ENCODE data around the gene CSTB.

Gene CSTB

DNA sequence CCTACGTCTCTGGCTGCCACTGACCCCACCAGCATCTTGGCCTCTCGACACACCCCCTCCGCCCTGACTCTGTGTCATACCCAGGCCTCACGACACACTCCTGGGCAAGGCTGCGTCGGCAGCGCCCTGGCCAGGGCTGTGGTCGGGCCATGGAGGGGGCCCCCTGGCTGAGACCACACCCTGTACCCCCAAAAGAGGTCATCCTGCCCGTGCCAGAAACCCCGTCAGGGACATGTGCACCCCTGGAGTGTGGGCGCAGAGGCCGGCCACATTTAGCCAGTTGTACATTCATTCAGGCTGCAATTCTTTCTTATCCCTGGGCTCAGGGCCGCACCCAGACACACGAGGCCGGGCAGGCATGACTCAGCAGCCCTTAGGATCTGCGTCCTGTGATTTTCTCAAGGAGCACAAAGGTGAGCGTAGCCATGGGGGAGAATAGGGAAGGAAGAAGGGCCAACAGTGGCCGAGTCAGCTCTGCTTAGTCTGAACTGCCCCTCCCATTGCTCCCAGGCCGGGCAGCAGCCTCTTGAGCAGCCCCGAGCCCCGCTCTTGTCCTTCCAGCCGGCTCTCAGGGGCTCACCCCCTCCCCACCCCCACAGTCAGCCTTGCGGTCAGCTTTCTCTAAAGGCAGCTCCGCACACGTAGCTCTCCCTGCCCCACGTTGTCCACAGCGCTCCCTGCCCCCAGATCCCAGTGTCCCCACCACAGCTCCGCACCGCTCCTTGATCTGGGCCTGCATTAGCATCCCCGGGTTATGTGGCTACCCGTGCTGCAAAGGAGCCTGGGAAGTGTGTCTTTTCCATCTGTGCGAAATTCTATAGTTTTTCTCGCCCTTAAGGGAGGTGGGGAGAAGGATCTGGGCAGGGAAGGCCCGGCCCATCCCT is 7.9 kb downstream of the CSTB start:
- DNase-seq (ENCODE audit: low spot score), result no peak

DNA sequence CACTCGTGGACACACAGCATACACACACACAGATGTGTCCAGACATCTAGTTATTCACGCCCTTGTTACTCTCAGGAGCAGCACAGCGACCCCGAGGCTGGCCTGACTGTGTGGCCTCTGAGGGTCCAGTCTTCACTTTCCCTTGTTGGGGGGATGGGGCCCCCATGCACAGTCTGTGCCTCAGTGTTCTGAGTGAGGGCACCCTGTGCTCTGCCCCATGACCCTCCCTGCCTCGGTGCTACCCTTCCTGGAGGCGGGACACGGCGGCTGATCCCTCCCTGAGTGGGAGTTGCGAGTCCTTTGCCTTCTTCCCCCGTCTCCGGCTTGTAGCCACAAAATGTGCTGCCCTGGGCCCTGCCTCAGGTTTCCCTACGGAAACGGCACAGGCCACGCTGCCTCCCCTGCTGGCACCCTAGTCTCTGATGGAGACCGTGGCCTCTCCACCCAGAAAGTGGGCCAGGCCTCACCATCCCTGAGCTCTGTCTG is 8.6 kb downstream of the CSTB start:
- DNase-seq (ENCODE audit: low spot score), result no peak

DNA sequence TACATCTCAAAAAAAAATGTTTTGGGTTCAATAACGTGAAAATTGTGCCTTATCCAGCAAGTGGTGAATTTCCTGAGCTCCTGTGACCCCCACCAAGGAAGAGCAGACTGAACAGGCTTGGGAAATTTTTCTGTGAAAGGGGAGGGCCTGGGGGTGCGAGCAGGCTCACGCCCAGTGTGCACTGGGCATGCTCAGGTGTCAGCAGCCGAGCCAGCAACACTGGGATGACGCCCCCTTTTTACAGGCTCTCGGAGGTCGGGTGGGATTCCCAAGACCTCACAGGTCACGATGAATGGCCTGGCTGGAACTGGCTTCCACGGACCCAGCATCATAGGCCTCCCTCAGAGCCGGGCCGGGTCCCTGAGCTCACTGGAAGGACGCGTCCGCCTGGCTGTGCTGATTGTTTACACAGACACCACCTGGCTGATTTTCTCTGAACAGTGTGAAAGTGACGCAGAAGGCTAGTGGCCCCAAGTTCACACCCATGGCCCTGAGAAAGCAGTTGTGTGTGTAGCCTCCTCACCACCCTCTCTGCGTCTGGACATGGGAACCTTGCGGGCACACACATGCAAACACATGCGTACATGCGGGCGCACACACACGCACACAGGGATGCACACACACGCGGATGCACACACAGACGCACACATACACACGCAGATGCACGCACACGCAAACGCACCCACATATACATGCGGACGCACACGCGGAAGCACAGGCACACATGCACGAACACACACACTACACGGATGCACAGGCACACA is 9.2 kb downstream of the CSTB start:
- DNase-seq (ENCODE audit: low spot score), result no peak

- DNase-seq (ENCODE audit: low spot score), result no peak
Measured at GRCh38 chr21:43764576-43765495, 11.3 kb downstream of the CSTB start.

GRCh38 chr21:43763901-43764523 is 12.1 kb downstream of the CSTB start:
- no peak for DNase-seq (ENCODE audit: low spot score)

GRCh38 chr21:43762303-43763128 is 13.6 kb downstream of the CSTB start:
- DNase-seq (ENCODE audit: low spot score), result no peak

- DNase-seq (ENCODE audit: low spot score), result no peak
Measured at GRCh38 chr21:43761886-43762285, 14.2 kb downstream of the CSTB start.

DNA sequence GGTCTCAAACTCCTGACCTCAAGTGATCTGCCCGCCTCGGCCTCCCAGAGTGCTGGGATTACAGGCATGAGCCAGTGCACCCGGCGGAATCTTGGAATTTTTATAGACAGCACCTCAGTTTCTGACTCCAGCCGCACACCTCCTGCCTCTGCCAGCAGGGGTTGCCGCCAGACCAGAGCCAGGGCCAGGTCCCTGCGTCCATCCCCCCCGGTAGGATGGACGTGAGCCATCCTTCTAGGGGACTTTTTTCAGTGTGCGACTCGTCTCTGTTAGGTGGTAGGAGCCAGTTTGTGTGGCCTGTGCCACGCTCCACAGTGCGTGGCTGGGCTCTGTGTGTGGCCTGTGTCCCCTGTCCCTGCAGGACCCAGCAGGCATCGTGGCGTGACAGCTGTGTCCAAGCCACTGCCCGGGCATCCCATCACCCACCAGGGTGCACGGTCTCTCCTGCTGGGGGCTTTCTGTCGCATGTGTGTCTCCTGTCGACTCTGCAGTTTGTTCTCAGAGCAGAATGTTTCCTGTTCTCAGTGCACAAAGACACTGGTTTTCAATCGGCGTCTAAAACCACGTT is 15.6 kb downstream of the CSTB start:
- no peak for DNase-seq (ENCODE audit: low spot score)

DNA sequence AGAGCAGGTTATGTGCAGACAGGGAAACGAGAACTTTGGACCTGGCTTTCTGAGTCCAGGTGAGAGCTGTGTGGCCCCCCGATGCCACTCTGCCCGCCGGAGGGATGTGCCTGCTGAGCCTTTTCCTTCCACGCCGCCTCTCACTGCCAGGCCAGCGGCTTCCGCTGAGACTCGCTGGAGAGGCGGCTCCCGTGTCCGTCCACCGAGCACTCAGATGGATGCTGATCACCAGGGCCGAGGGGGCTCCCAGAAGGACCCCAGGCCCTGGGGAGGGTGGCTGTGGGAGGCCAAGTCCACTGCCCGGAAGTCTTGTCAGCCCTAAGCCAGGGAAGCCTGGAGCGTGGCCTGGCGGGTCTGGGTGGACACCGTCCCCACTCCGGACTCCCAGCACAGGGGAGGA is 16.5 kb downstream of the CSTB start:
- no peak for DNase-seq (ENCODE audit: low spot score)

- no peak for DNase-seq (ENCODE audit: low spot score)
Measured at GRCh38 chr21:43758811-43759210, 17.3 kb downstream of the CSTB start.

DNA sequence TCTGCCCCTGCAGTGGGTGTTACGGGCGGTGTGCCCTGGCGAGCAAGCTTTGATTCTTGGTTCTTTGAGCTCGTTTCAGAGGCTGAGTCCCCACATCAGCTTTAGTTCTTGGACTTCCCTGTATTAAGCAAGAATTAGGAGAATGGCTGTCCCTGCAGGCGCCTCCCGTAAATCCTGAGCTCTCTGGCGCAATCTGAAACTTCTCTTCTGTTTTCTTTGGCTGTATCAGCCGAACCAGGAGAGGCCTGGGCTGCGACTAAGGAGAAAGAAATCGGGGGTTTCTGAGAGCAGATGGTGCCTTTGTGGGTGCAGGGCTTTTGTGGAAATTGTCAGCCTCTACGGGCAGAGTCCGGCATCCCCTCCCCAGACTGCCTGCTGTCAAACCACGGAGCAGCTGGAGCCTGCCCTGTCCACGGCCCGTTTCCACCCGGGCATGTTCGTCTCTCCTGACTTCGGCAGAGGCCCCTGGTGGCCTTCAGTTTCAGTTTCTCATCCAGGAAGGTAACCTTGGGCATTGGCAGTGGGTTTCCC is 17.9 kb downstream of the CSTB start:
- no peak for DNase-seq (ENCODE audit: low spot score)

- no peak for DNase-seq (ENCODE audit: low spot score)
Measured at GRCh38 chr21:43757601-43758000, 18.5 kb downstream of the CSTB start.

DNA sequence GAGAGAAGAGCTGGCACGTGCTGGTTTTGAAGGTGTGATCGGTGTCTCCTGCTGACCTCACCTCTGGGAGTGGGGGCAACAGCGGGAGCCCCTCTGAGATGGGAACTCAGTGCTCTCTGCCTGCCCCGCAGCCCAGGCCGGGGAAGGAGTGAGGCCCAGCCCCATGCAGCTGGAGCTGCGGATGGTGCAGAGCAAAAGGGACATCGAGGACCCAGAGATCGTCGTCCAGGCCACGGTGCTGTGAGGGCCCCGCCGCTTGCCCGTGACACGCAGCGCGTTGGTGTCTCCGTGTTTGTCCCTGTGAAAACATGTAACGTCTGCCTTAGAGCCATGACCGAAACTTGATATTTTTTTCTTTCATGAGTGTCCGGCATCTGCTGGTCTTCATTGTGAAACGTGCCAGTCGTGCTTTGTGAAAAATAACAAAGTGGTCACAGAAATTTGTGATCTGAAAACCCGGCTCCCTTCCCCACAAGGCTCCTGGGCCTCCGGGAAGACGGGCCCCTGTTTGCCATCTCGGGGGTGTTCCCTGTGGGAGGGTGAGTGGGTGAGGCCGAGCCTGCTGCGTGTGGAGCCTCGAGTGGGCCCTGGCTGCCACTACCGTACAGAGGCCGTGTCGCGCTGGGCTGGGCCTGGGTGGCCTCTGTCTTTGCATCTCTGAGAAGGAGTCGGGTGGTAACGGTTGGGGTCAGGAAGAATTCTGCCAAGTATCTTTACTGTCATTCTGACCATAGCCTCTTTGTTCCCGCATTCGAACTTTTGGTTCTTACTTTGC is 20.1 kb downstream of the CSTB start:
- DNase-seq (ENCODE audit: low spot score), result no peak

DNA sequence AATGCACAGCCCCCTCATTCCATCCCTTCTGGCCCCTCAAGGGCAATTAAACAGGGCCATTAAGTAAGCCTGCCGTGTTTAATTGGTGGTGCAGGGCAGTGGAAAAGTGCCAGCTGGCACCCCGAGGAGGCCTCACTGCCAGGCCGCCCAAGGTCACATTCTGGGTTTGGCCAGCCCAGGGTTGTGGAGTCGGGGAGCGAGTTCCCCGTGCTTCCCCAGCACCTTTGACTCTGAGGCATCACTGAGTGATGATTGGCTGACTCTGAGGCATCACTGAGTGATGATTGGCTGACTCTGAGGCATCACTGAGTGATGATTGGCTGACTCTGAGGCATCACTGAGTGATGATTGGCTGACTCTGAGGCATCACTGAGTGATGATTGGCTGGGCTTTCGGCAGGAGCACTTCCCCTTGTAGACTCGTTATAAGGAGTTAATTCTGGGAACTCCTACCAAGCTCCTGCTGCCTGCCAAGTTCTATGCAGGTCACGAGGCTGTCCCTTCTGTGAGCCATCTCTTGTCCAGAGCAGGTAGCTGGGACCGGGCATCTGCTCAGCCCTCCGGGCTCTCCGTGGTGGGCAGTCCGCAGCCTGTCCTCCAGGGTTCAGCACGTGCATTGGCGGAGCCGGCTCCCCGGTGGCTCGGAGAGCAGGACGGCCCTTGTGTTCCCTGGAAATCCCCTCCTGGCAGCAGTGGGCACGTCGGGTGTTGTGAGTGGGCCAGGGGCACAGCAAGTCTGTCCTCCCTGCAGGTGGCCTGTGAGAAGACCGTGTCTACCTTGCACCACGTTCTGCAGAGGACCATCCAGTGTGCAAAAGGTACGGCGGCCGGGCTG is 20.9 kb downstream of the CSTB start:
- no peak for DNase-seq (ENCODE audit: low spot score)

GRCh38 chr21:43753439-43753799 is 22.7 kb downstream of the CSTB start:
- no peak for DNase-seq (ENCODE audit: low spot score)

DNA sequence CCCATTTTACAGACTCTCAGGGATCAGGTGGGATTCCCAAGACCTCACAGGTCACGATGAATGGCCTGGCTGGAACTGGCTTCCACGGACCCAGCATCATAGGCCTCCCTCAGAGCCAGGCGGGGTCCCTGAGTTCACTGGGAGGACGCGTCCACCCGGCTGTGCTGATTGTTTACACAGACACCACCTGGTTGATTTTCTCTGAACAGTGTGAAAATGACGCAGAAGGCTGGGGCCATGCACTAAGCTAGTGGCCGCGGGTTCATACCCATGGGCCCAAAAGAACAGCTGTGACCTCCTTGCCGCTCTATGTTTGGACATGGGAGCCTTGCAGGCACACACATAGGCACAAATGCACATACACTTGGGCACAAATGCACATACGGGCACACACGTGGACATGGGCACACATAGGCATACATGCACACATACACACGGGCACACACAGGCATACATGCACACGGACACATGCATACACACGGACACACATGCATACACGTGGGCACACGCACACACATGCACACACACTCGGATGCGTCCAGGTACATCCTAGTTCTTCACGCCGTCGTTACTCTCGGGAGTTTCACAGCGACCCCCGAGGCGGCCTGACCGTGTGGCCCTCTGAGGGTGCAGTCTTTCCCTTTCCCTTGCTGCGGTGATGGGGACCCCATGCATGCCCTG is 23.2 kb downstream of the CSTB start:
- DNase-seq (ENCODE audit: low spot score), result no peak

DNA sequence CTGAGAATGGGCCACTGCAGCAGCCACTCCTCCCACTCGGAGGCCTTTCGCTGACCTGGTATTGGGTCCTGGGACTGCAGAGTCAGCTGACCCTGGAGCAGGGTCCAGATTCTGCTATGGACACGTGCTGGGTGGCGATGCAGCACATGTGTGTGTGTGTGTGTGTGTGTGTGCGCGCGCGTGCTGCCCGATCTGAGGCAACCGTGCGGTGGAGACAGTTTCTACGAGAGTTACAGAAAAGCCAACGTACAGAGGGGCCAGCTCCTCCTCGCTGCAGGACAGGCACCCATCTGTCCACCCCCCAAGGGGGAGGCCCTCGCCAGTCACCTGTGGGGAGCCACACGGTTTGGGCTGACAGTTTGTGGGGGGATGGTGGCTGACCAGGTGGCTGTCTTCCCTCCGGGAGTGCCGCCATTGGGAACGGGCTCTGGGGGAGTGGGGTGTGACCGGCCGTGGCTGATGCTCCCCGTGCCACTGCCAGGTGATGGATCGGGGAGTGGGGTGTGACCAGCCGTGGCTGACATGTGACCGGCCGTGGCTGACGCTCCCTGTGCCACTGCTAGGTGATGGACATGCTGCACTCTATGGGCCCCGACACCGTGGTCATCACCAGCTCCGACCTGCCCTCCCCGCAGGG is 24.0 kb downstream of the CSTB start:
- DNase-seq (ENCODE audit: low spot score), result no peak
